ENCODE measurements around the gene TAF1B.

The TAF1B gene

DNA sequence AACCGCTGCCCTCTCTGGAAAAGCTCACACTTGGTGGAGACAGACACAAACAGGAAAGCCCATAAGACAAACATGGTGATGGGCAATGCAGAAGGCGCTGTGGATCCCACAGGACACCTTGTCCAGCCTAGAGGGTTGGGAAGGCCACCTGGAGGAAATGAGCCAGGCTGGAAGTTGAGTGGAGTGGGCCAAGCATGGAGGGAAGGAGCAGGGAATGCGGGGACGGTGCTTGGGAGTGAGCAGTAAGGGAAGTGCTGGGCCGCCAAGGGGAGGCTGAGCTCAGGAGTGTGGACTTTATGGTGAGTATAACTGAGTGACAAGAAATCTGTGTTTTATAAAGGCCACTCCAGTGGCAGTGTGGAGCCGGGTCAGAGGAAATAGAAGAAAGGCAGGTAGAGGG lies 105.4 kb downstream of the TAF1B start:
- H3K27ac ChIP-seq (ENCODE audit: low read depth, low read length): no peak overlapping the region
- H3K9ac ChIP-seq (ENCODE audit: low read length): no peak overlapping the region
- peaks cover 0 to 9% of the 10 kb centered on the region in 2 donors for H3K27me3 ChIP-seq (ENCODE audit: control insufficient read depth in 1 of 2, insufficient read depth in 2 of 2, low read length in 2 of 2)
- H3K4me1 ChIP-seq (ENCODE audit: insufficient read depth, low read length): no peaks in the 10 kb centered on the region
- no peak overlapping the region for H3K4me3 ChIP-seq (ENCODE audit: low read depth in 1 of 2, low read length in 2 of 2)
- H3K36me3 ChIP-seq (ENCODE audit: insufficient read depth, low read length): no peaks in the 10 kb centered on the region
- H3K9me3 ChIP-seq (ENCODE audit: low read length): no peaks in the 10 kb centered on the region

DNA sequence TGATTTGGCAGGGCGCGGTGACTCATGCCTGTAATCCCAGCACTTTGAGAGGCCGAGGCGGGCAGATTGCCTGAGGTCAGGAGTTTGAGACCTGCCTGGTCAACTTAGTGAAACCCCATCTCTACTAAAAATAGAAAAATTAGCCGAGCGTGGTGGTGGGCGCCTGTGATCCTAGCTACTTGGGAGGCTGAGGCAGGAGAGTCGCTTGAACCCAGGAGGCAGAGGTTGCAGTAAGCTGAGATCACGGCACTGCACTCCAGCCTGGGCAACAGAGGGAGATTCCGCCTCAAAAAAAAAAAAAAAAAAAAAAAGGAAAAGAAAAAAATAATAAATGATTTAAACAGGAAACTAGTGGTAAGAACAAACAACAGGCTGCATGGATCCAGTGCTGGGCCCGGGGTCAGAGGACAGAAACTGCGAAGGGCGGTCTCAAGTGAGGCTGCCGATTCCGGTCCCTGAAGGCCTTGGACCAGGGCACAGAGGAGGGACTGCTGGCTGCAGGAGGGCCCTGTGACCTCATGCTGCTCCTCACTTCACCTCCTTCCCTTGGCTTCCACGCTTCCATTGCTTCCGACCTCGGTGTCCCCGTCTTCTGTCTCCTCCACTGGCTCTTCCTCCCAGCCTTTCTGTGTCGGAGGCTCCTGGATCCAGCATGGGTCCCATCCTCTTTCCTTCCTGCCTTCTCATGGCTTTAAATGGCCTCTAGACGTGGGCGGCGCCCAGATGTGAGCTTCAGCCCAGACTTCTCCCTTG lies 106.1 kb downstream of the TAF1B start:
- no peaks in the 10 kb centered on the region for H3K9me3 ChIP-seq (ENCODE audit: low read length)
- no peaks in the 10 kb centered on the region for H3K36me3 ChIP-seq (ENCODE audit: insufficient read depth, low read length)
- H3K4me3 ChIP-seq (ENCODE audit: low read depth in 1 of 2, low read length in 2 of 2): no peak overlapping the region
- H3K27ac ChIP-seq (ENCODE audit: low read depth, low read length): no peak overlapping the region
- H3K4me1 ChIP-seq (ENCODE audit: insufficient read depth, low read length): no peaks in the 10 kb centered on the region
- H3K9ac ChIP-seq (ENCODE audit: low read length): no peak overlapping the region
- H3K27me3 ChIP-seq (ENCODE audit: control insufficient read depth in 1 of 2, insufficient read depth in 2 of 2, low read length in 2 of 2): peaks cover 0 to 9% of the 10 kb centered on the region in 2 donors

DNA sequence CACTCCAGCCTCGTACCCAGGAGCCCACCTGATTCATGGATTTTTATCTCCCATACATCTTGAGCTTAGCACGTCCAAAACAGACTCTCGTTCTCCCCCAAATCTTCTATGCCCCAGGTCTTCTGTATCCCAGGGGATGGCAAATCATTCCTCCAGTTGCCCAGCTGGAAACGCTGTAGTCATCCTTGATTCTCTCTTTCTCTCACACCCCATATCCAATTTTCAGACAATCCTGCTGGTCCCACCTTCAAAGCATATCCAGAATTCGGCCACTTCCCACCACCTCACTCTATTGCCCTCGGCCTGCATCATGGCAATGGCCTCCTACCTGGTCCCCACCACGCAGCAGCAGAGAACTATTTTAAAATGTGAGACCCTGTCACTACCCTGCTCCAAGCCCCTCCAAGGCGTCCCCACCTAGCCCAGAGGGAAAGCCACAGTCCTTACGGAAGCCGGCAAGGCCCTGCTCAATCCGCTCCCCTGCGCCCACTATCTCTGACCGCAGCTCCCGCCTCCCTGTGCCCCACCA lies 106.8 kb downstream of the TAF1B start:
- H3K9me3 ChIP-seq (ENCODE audit: low read length): no peaks in the 10 kb centered on the region
- no peaks in the 10 kb centered on the region for H3K36me3 ChIP-seq (ENCODE audit: insufficient read depth, low read length)
- no peak overlapping the region for H3K4me3 ChIP-seq (ENCODE audit: low read depth in 1 of 2, low read length in 2 of 2)
- H3K27ac ChIP-seq (ENCODE audit: low read depth, low read length): no peak overlapping the region
- H3K9ac ChIP-seq (ENCODE audit: low read length): no peak overlapping the region
- no peaks in the 10 kb centered on the region for H3K4me1 ChIP-seq (ENCODE audit: insufficient read depth, low read length)
- peaks cover 0 to 9% of the 10 kb centered on the region in 2 donors for H3K27me3 ChIP-seq (ENCODE audit: control insufficient read depth in 1 of 2, insufficient read depth in 2 of 2, low read length in 2 of 2)

- Histone ChIP-seq H3K4me3 (ENCODE audit: low read depth in 1 of 2, low read length in 2 of 2) (peak overlapping the region; percentile 38 to 56), H3K27ac (ENCODE audit: low read depth, low read length) (no peak overlapping the region), H3K36me3 (ENCODE audit: insufficient read depth, low read length) (no peaks in the 10 kb centered on the region), H3K27me3 (ENCODE audit: control insufficient read depth in 1 of 2, insufficient read depth in 2 of 2, low read length in 2 of 2) (peaks cover 0 to 9% of the 10 kb centered on the region in 2 donors), H3K9me3 (ENCODE audit: low read length) (no peaks in the 10 kb centered on the region), H3K9ac (ENCODE audit: low read length) (no peak overlapping the region), H3K4me1 (ENCODE audit: insufficient read depth, low read length) (no peaks in the 10 kb centered on the region)
Measured at GRCh38 chr2:9950521-9951271, 107.4 kb downstream of the TAF1B start.

DNA sequence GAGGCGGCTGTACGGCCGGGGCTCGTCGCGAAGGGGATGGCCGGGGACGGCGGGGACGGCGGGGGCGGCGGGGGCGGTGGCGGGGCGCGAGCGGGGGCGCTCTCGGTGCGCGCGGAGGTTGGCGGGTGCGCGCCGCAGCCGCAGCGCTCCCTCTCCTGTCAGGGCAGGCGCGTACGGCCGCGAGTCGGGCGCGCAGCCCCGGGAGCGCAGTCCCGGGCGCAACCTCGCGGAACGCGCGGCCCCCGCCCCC lies 107.9 kb downstream of the TAF1B start:
- Histone ChIP-seq H3K27me3 (ENCODE audit: control insufficient read depth in 1 of 2, insufficient read depth in 2 of 2, low read length in 2 of 2) (peaks cover 0 to 7% of the 10 kb centered on the region in 2 donors), H3K9ac (ENCODE audit: low read length) (no peak overlapping the region), H3K4me1 (ENCODE audit: insufficient read depth, low read length) (no peaks in the 10 kb centered on the region), H3K9me3 (ENCODE audit: low read length) (no peaks in the 10 kb centered on the region), H3K27ac (ENCODE audit: low read depth, low read length) (no peak overlapping the region), H3K4me3 (ENCODE audit: low read depth in 1 of 2, low read length in 2 of 2) (peak overlapping the region; percentile 38 to 56), H3K36me3 (ENCODE audit: insufficient read depth, low read length) (no peaks in the 10 kb centered on the region)

DNA sequence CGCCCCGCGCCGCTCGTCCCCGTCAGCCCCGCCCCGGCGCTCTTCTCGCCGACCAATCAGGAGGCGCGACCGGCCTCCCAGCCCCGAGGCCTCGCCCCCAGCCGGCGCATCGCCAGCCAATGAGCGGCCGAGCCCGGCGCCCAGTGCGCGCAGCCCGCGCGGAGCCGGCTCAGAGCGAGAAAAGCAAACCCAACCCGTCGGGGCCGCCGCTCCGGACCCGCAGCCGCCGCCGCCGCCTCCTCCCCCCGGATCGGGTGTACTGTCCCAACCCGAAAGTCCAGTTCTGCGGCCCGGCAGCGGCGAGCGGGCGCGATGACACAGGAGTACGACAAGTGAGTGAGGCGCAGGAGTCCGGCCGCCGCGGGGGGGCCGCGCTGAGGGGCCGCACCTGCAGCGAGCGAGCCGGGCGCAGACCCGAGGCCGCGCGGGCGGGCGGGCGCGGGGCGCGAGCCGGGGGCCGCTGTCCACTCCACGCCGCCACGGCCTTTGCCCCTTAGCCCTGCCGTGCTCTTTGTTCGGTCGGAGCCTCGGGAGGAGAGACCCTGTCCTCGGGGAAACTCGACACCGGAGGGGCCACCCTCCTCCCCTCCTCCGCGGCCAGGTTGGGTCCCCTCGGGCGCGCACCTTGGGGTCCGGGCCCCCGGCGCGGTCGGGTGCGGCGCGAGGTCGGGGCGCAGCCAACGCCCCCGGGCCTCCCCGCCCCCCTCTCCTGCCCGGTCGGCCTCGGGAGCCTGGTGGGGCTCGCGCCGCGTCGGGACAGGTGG lies 108.4 kb downstream of the TAF1B start, which contains the start of gene GRHL1:
TSS of gene GRHL1 (plus strand) at position 172 of the 764 bp plus-strand sequence. CDS start at position 313, 141 bp downstream.
- H3K4me3 ChIP-seq (ENCODE audit: low read depth in 1 of 2, low read length in 2 of 2): peak within 1 kb of the TSS; percentile 45 to 63

DNA sequence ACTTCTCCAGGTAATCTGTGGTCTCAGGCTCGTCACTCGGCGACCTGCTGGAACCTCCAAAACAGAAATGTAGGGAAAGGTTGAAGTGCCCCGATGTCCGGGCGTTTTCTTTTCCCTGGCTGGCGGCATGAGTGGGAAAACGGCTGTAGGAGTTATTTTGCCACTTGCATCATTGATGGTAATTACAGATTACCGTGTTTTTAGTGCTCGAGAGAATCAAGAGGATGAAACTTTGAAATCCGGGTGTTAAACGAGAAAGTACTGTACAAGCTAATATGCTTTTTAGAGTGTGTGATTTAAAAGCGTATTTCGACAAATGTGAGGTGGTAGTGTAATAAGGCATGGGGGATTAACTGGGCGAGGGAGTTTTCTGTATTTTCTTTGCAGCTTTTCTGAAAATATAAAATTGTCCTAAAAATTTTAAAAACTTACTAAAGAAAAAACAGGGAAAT lies 109.0 kb downstream of the TAF1B start:
- Histone ChIP-seq H3K36me3 (ENCODE audit: insufficient read depth, low read length) (no peaks in the 10 kb centered on the region), H3K27me3 (ENCODE audit: control insufficient read depth in 1 of 2, insufficient read depth in 2 of 2, low read length in 2 of 2) (no peaks in the 10 kb centered on the region), H3K9me3 (ENCODE audit: low read length) (no peaks in the 10 kb centered on the region), H3K27ac (ENCODE audit: low read depth, low read length) (no peak overlapping the region), H3K9ac (ENCODE audit: low read length) (no peak overlapping the region), H3K4me3 (ENCODE audit: low read depth in 1 of 2, low read length in 2 of 2) (peak overlapping the region; percentile 45 to 63), H3K4me1 (ENCODE audit: insufficient read depth, low read length) (no peaks in the 10 kb centered on the region)

More for the DNA sequence above, 108.4 kb downstream of the TAF1B start, which contains the start of gene GRHL1:
- Histone ChIP-seq H3K9ac (ENCODE audit: low read length) (no peak within 1 kb of the TSS), H3K4me1 (ENCODE audit: insufficient read depth, low read length) (no peaks in the 10 kb centered on the region), H3K27me3 (ENCODE audit: control insufficient read depth in 1 of 2, insufficient read depth in 2 of 2, low read length in 2 of 2) (peaks cover 0 to 2% of the 10 kb centered on the region in 2 donors), H3K27ac (ENCODE audit: low read depth, low read length) (peak within 1 kb of the TSS; percentile 45), H3K9me3 (ENCODE audit: low read length) (no peaks in the 10 kb centered on the region), H3K36me3 (ENCODE audit: insufficient read depth, low read length) (no peaks in the 10 kb centered on the region)

DNA sequence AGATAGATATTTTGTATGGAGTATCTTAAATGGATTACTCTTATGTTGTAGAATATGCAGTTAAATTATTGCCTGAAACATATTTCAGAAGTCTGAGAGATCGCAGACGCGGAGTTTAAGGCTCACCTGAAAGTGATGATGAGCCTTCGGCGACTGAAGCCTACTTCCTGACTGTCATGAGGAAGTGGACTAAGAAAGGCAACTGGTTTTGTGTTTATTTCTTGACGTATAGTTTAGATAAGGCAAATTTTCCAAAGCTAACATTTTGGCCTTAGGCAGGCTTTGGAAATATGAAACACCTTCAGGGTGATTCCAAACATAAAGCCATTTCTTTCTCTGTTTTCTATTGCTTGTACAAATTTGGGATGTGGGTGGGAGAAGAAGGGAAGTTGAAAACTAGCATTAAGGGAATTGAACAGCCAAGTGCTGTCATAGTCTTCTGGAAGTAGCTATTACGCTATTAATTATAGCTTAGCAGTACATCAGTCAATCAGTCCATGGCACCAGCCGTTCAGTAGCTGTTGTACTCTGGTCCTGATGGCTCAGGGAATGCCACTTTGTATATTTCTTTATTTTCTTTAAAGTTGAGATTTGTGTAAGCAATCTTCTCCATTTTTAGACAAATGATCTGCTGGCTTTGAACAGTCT lies 109.7 kb downstream of the TAF1B start:
- Histone ChIP-seq H3K27me3 (ENCODE audit: control insufficient read depth in 1 of 2, insufficient read depth in 2 of 2, low read length in 2 of 2) (no peaks in the 10 kb centered on the region), H3K9me3 (ENCODE audit: low read length) (no peaks in the 10 kb centered on the region), H3K4me1 (ENCODE audit: insufficient read depth, low read length) (no peaks in the 10 kb centered on the region), H3K4me3 (ENCODE audit: low read depth in 1 of 2, low read length in 2 of 2) (no peak overlapping the region), H3K9ac (ENCODE audit: low read length) (no peak overlapping the region), H3K27ac (ENCODE audit: low read depth, low read length) (no peak overlapping the region), H3K36me3 (ENCODE audit: insufficient read depth, low read length) (no peaks in the 10 kb centered on the region)

- no peaks in the 10 kb centered on the region for H3K9me3 ChIP-seq (ENCODE audit: low read length)
- H3K9ac ChIP-seq (ENCODE audit: low read length): no peak overlapping the region
- H3K27me3 ChIP-seq (ENCODE audit: control insufficient read depth in 1 of 2, insufficient read depth in 2 of 2, low read length in 2 of 2): no peaks in the 10 kb centered on the region
- no peak overlapping the region for H3K27ac ChIP-seq (ENCODE audit: low read depth, low read length)
- H3K36me3 ChIP-seq (ENCODE audit: insufficient read depth, low read length): no peaks in the 10 kb centered on the region
- H3K4me3 ChIP-seq (ENCODE audit: low read depth in 1 of 2, low read length in 2 of 2): no peak overlapping the region
- no peaks in the 10 kb centered on the region for H3K4me1 ChIP-seq (ENCODE audit: insufficient read depth, low read length)
Measured at GRCh38 chr2:9954136-9954535, 110.9 kb downstream of the TAF1B start.

- H3K27ac ChIP-seq (ENCODE audit: low read depth, low read length): no peak overlapping the region
- H3K27me3 ChIP-seq (ENCODE audit: control insufficient read depth in 1 of 2, insufficient read depth in 2 of 2, low read length in 2 of 2): no peaks in the 10 kb centered on the region
- no peak overlapping the region for H3K9ac ChIP-seq (ENCODE audit: low read length)
- no peaks in the 10 kb centered on the region for H3K4me1 ChIP-seq (ENCODE audit: insufficient read depth, low read length)
- H3K36me3 ChIP-seq (ENCODE audit: insufficient read depth, low read length): no peaks in the 10 kb centered on the region
- H3K4me3 ChIP-seq (ENCODE audit: low read depth in 1 of 2, low read length in 2 of 2): no peak overlapping the region
- no peaks in the 10 kb centered on the region for H3K9me3 ChIP-seq (ENCODE audit: low read length)
Measured at GRCh38 chr2:9958057-9958456, 114.8 kb downstream of the TAF1B start.

DNA sequence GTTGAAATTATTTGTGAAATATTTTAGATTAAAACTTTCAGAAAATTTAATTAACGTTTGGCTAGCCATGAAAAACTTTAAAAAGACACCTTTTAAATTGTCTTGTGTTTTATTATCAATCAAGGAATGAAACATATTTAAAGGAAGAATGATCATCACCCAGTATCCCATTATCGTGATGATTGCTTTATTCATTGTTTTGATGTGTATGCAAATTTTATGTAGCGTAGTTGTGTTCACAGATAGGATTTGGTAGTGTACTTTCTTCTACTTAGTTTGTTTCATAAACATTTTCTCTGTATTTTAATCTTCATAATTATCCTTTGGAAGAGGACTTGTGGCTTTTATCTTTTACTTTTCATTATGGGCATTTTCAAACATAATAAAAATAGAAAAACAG lies 116.0 kb downstream of the TAF1B start:
- H3K4me3 ChIP-seq (ENCODE audit: low read depth in 1 of 2, low read length in 2 of 2): no peak overlapping the region
- no peaks in the 10 kb centered on the region for H3K36me3 ChIP-seq (ENCODE audit: insufficient read depth, low read length)
- no peaks in the 10 kb centered on the region for H3K9me3 ChIP-seq (ENCODE audit: low read length)
- no peak overlapping the region for H3K27ac ChIP-seq (ENCODE audit: low read depth, low read length)
- no peak overlapping the region for H3K9ac ChIP-seq (ENCODE audit: low read length)
- no peaks in the 10 kb centered on the region for H3K27me3 ChIP-seq (ENCODE audit: control insufficient read depth in 1 of 2, insufficient read depth in 2 of 2, low read length in 2 of 2)
- no peaks in the 10 kb centered on the region for H3K4me1 ChIP-seq (ENCODE audit: insufficient read depth, low read length)

All from muscle layer of colon (tissue), 2 donors.